GM21717 (cell line): ENCODE results near the gene ILK.

Experiments
- ATAC-seq: cut with Tn5 transposase; IDR thresholded peaks from one replicate; pipeline ENCODE4 v1.9.1; 2021; ENCODE audit warnings: mild to moderate bottlenecking, moderate library complexity; ENCODE audit not compliant: unreplicated experiment

Gene ILK

DNA sequence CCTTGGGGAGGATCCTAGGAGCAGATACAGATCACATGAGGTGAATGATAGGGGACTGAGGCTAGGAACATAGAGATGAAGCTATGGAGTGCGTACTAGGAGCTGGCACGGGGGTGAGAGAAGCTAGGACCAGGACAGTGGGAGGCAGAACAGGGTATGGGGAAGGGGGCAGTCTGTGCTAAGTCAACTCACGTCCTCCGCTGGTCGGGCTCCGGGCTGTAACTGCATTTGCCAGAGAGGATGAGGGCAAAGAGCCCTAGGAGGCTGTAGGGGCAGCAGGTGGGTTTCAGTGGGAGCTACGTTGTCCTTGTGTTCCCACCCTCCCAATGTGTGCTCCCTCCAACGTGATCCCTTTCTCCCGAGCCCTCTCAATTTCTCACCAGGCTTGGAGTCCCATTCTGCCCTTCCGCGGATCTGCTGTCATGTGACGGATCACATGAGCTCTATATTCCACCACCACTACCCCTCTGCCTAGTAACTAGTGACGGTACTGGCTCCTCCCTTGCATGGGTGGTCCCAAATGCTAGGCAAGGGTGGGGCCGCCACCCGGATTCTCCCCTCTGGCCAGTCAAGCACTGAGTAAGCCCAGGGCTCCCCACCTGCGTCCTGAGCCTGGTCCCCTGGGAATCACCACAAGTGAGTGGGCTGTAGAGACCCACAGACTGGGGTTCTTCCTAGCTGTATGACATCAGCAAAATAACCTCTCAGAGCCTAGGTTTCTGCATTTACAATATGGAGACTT, 15.6 kb downstream of the ILK start, which contains the start of gene TPP1:
TSS of gene TPP1 (minus strand) at position 419 of the 742 bp plus-strand sequence. CDS start at position 397, 22 bp downstream.
- peak; percentile 97 for ATAC-seq

DNA sequence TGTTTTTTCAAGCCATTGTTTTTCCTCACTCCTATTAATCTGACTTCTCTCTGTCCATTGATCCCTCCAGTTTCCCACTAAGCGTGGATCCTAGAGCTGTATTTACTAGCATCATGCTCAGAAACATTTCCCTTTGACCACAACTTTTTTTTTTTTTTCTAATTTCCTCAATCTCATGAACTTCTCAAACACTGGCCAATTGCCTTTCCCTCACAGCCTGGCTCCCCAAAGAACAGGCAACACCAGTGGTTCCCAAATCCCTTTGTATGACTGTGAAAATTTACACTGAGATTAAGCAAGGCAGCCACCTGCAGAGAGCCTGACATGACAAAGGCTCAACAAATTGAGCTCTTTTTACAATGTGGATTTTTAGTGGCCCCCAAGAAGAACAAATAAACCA, 17.1 kb downstream of the ILK start:
- ATAC-seq, result no peak

DNA sequence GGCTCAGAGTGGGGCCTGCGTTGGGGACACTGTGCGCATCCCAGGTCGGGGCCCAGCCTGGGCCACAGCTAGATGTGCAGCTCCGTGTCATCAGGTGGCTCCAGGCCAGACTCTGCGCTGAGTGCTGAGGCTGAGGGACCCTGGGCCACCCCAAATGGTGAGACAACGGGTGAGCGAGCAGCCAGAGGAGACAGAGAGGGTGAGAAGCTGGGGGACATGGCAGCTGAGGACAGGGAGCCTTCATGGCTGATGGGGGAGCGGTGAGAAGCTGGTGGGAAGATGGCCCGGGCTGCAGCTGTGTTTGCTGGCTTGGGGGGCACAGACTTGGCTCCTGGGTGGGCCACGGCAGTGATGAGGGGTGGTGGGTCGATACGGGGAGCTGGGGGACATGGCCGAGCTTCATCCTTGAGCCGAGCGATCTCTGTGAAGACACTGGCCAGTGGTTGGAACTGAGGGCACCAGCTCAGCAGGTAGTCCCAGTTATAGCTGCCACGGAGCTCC, 18.2 kb downstream of the ILK start:
- ATAC-seq, result no peak

DNA sequence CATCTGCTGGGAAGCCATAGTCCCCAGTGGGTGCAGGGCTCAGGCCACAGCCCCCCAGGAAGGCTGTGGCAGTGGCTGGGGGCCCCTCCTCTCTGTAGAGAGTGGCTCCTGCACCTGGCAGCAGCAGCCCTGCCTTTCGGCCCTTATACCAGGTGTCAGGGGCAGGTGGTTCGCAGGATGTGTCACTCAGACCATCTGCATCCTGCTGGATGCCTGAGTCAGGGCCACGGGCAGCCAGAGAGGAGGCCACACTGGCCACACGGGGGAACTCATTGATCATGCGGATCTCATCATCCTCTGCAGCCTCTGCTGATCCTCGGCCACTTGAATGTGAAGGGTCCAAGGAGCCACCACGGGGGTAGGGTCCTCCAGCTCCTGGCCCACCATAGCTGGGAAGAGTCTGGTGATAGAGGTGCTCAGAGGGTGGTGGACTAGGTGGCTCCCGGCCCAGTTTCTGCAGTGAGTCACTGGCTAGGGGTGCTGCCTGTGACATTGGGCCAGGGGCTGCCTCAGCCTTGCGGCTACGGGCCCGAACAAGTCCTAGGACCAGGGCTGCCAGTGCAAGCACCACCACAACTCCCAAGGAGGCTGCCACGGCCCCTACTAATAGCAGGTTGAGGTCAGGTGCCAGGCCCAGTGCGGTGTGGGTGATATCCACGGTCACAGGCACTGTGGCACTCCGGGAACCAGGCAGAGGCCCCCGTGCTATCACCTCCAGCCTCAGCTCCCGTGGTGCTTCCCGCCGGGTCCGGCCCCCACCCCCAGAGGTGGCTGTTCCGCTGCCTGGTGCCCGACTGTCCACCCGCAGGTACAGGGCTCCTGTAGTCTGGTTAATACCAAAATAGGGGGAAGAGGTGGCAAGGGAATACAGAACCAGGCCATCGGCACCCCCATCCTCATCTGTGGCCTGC, 18.9 kb downstream of the ILK start:
- ATAC-seq, result no peak

DNA sequence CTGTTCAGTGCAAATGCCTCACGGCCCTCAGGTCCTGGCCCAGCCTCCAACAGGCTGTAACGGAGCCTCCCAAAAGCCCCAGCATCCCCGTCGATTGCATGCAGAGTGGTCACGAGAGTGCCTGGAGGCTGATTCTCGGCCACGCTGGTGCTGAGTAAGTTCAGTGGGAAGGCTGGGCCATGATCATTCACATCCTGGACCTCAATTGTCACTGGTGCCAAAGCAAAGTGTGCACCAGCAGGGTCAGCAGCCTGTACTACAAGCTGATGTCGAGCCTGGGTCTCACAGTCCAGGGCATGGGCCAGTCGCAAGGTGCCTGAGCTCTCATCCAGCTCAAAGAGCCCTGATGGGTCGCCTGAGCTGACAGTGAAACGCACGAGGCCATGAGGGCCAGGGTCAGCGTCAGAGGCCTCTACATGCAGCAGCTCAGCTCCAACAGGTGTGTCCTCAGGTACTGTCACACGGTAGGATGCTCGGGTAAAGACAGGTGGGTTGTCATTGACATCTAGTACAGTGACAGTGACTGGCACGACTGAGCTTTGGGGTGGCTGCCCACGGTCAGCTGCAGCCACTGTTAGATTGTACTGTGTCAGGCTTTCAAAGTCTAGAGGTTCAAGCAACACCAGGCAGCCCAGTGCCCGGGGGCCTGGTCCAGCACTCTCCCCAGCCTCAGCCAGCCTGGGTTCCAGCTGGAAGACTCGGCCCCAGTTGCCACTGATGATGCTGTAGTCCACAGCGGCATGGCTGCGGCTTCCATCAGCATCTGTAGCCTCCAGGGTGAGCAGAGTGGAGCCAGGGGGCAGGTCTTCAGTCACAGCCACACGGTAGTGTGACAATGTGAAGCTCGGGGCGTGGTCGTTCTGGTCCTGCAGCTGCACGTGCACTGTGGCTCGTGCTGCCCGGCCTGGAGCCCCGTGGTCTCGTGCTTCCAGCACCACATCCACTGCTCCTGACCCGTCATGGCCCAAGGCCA, 20.1 kb downstream of the ILK start:
- ATAC-seq, result no peak

DNA sequence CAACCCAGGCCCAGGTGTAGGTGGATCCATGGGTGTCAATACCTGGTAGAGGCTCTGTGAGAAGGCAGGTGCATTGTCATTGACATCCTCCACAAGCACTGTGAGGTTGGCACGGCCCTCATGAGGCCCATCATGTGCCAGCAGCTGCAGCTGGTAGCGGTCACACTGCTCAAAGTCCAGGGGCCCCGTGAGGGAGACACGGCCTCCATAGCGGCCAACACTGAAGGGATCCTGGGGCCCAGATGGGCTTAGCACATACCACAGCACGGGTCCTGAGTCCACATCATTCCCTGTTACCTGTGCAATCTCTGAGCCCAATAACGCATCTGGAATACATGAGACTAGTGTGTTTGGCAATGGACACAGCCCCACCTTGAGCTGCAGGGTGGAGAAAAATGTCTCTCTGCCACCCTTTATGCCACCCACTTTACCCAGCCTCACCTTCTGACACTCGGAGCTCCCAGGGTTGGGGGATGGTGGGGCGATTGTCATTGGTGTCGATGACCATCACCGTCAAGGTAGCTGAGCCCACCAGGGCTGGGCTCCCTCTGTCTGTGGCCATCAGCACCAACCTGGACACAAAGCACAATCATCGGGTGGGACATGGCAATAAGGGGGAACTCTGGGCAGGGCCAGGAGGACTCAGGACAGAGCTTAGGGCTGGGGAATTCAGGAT, 21.7 kb downstream of the ILK start:
- no peak for ATAC-seq

DNA sequence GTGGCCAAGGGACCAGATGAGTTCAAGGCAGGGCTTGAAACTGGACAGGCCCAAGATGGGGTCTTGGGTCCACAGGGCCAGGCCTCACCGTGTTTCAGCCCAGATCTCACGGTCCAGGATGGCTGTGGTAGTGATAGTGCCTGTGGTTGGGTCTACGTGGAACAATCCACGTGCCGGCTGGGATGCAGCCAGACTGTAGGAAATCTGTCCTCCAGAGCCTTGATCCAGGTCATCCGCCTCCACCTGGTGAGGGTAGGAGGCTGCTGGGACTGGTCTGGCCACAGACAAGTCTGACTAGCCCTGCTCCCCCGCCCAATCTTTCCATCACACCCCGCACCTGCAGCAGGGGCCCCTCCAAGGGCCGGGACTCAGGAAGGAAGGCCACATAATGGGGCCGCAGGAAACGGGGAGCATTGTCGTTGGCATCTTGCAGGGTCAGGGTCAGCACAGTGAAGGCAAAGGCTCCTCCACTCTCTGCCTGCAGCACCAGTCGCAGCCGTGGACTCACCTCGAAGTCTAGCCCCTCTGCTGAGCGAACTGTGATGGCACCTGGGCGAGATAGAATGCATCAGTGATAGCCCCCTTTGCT, 22.4 kb downstream of the ILK start:
- ATAC-seq, result no peak

DNA sequence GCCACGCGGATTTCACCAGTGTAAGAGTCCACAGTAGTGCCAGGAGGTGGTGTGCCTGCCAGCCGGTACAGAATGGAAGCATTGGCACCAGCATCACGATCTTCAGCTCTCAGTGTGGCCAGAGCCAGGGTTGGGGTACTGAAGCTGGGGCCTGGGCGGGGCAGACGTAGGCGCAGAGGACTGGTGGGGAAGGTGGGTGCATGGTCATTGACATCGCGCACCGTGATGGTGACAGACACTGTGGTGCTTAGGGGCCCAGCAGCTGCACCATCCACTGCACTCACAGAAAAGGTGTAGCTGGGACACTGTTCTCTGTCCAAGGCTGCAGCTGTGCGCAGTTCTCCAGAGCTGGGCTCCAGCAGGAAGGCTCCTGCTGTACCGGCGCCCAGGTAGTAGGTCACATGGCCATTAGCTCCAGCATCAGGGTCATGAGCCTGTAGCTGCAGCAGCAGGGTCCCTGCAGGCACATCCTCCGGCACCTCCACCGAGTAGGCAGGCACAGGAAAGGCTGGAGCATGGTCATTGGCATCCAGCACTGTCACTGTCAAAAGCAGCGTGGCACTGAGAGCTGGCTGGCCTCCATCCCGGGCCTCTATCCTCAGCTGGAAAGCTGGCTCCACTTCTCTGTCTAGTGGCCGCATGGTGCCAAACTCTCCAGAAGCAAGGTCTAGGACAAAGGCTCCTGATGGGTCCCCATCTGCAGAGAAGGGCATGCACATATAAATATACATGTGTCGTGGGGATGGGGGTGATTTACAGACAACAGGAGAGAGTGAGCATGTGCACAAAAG, 23.6 kb downstream of the ILK start:
- peak; percentile 7 for ATAC-seq

DNA sequence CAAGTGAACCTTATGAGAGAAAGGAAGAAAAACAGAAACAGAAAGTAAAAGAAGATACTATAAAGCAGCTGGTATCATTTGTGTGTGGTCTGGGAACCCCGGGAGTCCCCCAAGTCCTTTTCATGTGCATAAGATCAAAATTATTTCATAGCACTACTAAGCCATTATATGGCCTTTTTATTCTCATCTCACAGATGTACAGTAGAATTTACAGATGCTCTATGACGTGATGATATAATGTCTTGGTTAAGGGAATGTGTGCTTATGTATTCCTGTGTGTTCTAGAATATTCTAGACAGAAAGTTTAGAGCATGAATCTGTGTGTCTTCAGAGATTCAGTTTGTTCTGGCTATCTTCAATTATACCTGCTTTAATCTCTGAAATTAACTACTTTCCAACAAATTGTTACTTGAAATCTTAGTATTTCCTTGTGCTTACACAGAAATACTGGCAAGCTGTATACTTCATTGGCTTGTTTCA, 24.2 kb downstream of the ILK start:
- ATAC-seq, result peak; percentile 75

DNA sequence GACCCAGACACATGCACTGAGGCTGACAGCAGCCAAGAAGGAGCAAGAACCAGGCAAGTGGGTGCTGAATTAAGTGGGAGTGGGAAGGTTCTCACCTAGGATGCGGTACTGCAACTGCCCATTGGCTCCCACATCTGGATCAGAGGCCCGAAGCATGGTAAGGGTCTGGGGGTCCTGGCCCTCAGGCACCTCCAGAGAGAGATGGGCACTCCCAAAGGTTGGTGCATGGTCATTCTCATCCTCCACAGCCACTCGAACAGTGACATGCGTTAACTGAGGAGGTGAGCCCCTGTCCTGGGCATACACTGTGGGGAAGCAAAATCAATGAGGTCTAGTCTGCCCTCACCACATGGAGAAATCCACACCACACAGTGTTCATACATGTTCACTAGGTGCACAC, 25.0 kb downstream of the ILK start:
- no peak for ATAC-seq

DNA sequence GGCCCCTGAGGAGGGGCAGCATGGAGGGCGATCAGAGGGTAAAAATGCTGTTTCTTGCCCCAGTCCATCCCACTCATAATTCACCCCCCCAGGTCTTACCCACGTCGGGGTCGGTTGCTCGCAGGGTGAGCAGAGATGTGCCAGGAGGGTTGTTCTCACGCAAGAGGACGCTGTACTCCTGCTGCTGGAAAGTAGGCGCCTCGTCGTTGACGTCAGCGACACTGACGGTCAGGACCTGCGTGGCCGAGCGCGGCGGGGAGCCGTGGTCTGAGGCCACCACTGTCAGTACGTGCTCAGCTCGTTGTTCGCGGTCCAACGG, 26.0 kb downstream of the ILK start:
- ATAC-seq, result no peak

DNA sequence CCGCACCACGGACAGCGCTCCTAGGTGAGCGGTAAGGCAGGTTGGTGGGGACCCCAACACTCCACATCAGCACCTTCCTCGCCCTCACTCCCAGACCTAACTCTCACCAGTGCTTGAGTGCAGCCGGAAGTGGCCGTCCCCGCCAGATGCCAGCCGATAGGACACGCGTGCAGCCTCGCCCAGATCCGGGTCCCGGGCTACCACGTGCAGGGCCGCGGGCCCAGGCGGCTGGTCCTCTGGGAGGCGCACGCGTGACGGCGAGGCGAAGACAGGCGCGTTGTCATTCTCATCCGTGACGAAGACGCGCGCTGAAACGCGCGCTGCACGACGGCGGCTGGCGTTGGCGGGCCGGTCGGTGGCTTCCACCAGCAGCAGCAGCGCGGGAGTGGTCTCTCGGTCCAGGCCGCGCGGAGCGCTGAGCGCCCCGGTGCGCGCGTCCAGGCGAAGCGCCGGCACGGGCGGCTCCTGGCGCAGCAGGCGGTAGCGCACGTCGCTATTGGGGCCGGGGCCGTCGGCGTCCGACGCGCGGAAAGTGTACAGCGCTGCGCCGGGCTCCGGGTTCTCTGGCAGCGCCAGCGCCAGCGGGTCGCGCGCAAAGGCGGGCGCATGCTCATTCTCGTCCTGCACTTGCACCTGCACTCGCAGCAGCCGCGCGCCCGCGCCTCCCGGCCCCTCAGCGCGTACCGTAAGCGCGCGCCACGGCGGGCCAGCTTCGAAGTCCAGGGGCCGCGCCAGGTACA, 26.5 kb downstream of the ILK start:
- ATAC-seq, result no peak

DNA sequence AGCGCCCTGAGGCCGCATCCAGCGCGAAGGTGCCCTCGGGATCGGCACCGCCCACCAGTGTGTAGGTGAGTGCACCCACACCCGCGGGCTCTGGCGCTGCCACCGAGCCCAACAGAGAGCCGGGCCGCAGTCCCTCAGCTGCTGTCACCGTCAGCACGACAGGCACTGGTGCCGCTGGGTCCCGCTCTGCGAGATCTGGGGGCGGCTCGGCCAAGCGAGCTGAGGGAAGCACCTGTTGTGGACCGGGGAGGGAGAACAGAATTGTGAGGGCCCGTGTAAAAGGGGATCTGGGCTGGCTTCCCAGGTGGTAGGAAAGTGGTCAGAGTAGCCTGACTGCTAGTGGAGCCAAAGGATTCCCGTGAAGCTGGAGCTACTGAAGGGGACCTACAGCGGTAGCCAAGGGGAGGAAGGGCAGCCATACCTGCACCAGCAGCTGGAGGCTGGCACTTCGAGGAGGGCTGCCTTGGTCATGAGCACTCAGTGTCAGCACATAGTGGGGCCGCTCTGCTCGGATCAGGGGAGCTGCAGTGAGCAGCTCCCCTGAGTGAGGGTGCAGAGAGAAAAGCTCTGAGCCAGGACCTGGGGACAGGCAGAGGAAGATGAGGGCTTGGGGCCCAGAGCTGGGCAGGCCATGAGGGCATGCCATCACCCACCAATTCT, 27.2 kb downstream of the ILK start:
- no peak for ATAC-seq

DNA sequence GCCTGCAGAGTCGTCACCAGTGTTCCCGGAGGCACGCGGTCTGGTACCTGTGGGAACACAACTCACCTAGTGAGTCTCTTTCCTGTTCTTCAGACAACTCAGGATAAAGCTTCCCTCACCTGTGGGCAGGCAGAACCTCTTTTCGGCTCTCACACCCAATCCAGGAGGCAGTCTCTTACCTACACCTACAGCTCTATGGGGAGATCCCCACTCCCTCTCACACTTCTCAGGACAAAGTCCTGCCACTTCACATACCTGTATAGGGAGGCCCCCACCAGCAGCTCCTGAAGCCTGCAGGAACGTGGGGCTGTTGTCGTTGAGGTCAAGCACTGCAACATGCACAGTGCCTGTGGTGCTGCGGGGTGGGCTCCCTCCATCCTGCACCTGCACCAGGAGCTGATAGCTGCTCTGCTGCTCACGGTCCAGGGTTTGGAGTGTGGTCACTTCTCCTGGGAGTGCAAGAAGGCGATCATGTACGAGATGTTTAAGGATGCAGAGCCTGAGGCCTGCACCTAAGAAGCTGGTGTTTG, 27.9 kb downstream of the ILK start:
- ATAC-seq, result no peak

DNA sequence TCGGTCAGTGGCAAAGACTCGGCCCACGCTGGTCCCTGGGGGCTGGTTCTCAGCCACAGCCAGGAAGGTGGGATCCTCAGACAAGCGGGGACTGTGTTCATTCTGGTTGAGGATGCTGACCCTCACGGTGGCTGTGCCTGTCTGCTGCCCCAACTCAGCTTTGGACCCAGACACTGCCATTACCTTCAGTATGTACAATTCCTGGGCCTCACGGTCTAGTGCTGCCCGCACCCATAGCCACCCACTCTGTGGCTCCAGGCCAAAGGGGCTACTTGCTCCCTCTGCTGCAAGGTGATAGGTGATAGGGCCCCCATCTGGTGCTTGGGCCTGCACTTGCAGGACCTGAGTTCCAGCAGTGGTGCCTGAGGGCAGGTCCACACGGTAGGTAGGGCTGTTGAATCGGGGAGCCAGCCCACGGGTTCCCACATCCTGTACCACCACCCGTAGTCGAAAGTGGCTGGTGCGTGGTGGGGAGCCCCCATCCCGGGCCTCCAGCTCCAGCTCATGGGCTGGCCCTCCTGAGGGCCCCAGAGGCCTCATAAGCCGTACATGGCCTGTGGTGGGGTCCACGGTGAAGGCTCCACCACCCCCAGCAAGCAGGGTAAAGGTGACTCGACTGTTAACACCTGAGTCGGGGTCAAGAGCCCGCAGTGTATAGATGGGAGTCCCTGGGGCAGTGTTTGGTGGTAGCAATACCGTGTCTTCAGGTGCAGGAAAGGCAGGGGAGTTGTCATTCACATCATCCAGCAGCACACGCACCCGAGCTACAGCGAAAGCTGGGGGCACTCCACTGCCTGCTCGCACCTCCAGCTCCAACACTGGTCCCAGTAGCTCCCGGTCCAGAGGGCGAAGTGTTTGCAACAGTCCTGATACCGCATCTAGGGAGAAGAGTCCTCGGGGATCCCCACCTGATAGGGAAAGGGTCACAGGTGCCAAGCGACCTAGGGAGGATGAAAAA, 28.8 kb downstream of the ILK start:
- ATAC-seq, result no peak
